WI38 (cell line): ENCODE data around the gene IL16.

Source experiments
- H3K4me3 ChIP-seq: 2 replicates; pipeline ENCODE4 v1.5.1; 2011; ENCODE audit warnings: low read depth, mild to moderate bottlenecking, control low read depth, low read length
- TF ChIP-seq, protein P1 (sequence below): IDR thresholded peaks from 2 replicates; pipeline ENCODE4 v1.5.1; 2012; ENCODE audit warnings: low read depth, mild to moderate bottlenecking, control low read depth, low read length

Gene IL16

DNA sequence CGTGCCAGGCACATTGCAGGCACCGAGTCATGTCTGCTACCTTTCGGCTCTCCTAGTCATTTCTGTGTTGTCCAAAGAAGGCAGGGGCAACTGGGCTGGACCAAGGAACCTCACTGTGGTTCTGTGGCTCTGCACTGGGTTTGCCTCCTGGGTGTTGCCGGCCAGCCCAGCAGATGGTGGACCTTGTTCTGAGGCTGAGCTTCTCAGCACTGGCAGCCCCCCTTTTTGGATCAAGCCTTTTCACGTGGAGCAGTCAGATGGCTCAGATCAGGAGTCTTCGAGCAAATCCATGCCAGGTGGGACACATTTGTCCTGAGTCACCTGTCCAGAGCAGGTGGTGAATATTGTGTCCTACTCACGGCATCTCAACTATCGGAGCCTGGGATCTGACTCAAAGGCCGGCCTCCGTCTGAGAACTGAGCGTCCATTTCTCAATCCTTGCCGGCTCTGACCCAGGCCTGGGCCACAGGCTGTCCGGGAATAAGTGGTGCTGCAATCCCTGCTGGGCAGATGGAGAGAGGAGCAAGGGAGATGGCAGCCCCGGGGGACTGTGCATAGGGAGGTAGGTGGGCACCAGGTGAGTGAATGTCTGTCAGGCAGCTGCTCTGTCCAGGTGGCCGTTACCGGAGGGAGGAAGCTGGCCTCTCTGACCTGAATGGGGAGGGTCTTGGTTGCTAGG lies at the start of gene IL16:
Gene IL16, plus strand, starts transcription at position 304 of the 679 bp plus-strand sequence. CDS start 28,521 bp downstream, outside the sequence.
- no peak within 1 kb of the TSS for H3K4me3 ChIP-seq
- TF ChIP-seq, protein P1, sequence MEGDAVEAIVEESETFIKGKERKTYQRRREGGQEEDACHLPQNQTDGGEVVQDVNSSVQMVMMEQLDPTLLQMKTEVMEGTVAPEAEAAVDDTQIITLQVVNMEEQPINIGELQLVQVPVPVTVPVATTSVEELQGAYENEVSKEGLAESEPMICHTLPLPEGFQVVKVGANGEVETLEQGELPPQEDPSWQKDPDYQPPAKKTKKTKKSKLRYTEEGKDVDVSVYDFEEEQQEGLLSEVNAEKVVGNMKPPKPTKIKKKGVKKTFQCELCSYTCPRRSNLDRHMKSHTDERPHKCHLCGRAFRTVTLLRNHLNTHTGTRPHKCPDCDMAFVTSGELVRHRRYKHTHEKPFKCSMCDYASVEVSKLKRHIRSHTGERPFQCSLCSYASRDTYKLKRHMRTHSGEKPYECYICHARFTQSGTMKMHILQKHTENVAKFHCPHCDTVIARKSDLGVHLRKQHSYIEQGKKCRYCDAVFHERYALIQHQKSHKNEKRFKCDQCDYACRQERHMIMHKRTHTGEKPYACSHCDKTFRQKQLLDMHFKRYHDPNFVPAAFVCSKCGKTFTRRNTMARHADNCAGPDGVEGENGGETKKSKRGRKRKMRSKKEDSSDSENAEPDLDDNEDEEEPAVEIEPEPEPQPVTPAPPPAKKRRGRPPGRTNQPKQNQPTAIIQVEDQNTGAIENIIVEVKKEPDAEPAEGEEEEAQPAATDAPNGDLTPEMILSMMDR = no peak

DNA sequence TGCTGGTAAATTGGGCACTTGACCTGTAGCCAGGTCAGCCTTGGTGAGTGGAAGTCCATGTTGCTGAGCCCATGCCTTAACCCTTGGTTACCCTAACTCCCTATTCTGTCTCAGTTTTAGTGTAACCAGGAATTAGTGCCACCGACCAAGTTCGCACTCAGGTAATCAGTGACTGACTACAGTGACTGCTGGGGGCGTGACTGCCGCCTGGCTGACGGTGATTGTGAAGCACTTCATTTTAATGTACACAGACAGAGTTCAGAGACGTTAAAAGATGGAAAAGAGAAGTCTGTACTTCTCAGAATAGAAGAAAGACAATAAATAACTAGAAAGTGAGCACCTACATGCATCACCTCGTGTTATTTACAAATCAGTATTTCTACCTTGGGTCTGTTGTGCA lies 45.3 kb upstream of the IL16 start:
- H3K4me3 ChIP-seq = no peak overlapping the region
- TF ChIP-seq, protein P1 = no peak

DNA sequence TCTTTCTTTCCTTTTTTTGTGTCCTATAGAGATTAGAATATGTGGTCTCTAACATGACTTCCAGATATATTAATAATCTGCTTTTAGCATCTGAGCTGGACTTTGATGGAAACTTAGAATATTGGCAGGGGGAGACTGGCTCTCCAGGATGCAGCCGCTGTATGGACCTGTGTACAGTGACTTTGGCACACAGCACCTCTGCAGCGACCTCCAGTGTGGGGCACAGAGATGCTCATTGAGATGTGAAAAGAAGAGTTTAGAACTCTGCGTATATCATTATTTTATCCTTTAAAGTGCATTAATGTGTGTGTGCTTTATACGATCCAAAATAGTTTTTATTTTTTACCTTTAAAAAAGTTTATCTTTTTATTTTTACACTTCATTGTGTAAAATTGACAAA lies 44.3 kb upstream of the IL16 start:
- TF ChIP-seq, protein P1 = no peak
- H3K4me3 ChIP-seq = no peak overlapping the region

DNA sequence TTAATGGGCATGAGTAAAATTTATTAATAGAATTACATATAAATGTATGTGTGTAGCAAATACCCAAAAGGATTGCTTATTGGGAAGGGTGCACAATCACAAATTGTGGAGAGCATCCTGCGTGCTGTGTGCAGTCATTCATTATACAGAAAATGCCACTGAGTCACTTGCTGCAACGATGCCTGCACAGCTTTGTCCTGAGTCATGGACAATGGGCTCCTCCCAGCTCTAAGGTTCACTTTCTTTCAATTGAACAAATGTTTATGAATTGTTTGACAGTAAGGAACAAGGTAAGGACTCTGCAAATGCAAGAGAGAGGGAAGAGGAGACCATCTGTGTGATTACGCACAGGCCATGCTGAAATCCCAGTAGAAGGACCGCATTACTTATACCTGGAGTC lies 43.9 kb upstream of the IL16 start:
- H3K4me3 ChIP-seq = no peak overlapping the region
- TF ChIP-seq, protein P1 = no peak

DNA sequence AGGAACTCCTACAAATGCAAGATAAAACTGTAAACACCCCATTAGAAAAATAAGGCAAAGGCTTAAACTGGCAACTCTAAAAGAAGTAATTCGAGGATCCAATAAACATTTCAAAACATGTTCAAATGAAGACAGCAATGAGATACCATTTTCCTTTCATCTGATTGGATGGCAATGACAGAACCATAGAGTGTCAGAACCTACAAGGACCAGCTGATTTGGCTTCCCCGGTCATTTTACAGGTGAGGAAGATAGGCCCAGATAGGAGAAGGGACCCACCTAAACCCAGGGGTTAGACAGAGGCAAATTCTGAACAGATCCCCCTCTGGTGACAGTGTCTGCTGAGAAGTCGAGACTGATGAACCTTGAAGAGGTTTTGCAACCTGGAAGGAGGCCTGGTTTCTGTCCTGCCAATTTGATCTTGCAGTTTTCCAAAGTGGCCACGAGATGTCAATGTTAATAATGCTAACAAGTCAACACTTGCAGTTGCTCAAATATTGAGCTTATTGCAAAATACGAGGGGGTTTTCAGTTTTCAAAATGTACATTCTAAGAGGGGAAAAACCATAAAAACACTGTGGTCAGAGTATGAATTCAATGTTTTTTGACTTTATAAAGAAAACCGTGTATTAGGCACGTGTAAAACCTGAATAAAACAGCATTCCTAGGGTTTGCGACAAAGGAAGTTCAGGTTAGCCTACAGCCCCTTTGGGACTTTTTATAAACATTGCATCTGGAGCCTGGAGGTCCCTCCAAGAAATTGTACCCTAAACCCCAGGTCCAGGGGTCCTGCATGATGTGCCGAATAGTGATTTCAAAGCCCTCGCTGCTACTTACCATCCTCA lies 41.1 kb upstream of the IL16 start:
- no peak overlapping the region for H3K4me3 ChIP-seq
- TF ChIP-seq, protein P1 = peak; percentile 51; the same call in 1 of the 2 replicates

DNA sequence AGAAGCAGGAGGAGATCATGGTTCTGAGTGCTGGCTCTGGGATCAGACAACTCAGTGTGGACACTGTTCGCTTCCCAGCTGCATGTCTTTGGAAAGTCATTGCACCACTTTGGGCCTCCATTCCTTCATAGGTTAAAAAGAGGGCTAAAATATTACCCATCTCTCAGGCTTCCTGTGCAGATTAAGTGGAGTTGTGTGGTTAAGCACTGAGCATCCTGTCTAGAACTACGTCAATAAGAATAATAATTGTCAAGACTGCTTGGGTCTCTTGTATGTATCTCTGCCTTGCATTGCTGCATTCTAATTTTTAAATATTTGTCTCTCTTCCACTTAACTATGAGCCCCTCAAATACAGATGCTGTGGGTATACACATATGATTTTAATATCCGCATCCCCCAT lies 40.4 kb upstream of the IL16 start:
- TF ChIP-seq, protein P1 = no peak
- no peak overlapping the region for H3K4me3 ChIP-seq
